ENCODE data around the gene SERPINE1. TPM values are rescaled to one million over a fixed set of nuclear protein-coding genes. Genes with fewer than 3 reads are reported as not detected.
"Not testable (repeated sequence)": the region's sequence is repeated elsewhere in the genome, so short reads cannot be mapped to it uniquely, and the experiment has no call there.

SERPINE1 gene
- total RNA-seq, 3 donors from 2014 or later, result 0.55 to 2.9 (median 1.6) TPM

- no peak overlapping the region for H3K4me3 ChIP-seq
- no peaks in the 10 kb centered on the region for H3K4me1 ChIP-seq (ENCODE audit: low read depth)
- no peak for DNase-seq
- intact Hi-C loops (cut with DNase I, micrococcal nuclease), result no loop called here
- TF ChIP-seq CTCF (IDR thresholded peaks at IDR 0.05), result no peak
- H3K36me3 ChIP-seq (ENCODE audit: low read depth), result no peaks in the 10 kb centered on the region
- no peak for ATAC-seq
- no peaks in the 10 kb centered on the region for H3K9me3 ChIP-seq
Measured at GRCh38 chr7:101116898-101117297, 10.0 kb upstream of the SERPINE1 start.

DNA sequence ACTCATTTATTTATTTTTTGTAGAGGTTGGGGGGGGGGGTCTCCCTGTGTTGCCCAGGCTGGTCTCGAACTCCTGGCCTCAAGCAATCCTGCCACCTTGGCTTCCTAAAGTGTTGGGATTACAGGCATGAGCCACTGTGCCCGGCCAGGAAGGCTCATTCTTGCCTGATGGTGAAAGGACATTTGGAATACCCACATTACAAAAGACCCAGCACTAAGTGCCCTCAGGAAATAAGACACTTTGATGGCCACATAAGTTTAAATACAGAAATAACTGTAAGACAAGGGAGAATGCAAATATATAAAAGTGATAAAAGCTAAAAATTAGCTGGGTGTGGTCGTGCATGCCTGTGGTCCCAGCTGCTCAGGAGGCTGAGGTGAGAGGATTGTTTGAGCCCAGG, 8.0 kb upstream of the SERPINE1 start:
- Histone ChIP-seq H3K4me1 (ENCODE audit: low read depth) (no peaks in the 10 kb centered on the region), H3K9me3 (no peaks in the 10 kb centered on the region), H3K36me3 (ENCODE audit: low read depth) (no peaks in the 10 kb centered on the region), H3K4me3 (no peak overlapping the region)
- no peak for TF ChIP-seq CTCF (IDR thresholded peaks at IDR 0.05)
- intact Hi-C loops (cut with DNase I, micrococcal nuclease), result no loop called here
- DNase-seq (no peak), ATAC-seq (no peak)

GRCh38 chr7:101119876-101120275, 7.0 kb upstream of the SERPINE1 start:
- TF ChIP-seq CTCF (IDR thresholded peaks at IDR 0.05), result no peak
- no peak for DNase-seq
- ATAC-seq, result no peak
- H3K4me1 ChIP-seq (ENCODE audit: low read depth), result no peaks in the 10 kb centered on the region
- no peaks in the 10 kb centered on the region for H3K9me3 ChIP-seq
- no peaks in the 10 kb centered on the region for H3K36me3 ChIP-seq (ENCODE audit: low read depth)
- H3K4me3 ChIP-seq, result no peak overlapping the region
- intact Hi-C loops (cut with DNase I, micrococcal nuclease), result no loop called here

GRCh38 chr7:101120315-101120714, 6.6 kb upstream of the SERPINE1 start:
- no peaks in the 10 kb centered on the region for H3K4me1 ChIP-seq (ENCODE audit: low read depth)
- DNase-seq, result no peak
- no peak for TF ChIP-seq CTCF (IDR thresholded peaks at IDR 0.05)
- no peak overlapping the region for H3K4me3 ChIP-seq
- H3K9me3 ChIP-seq, result no peaks in the 10 kb centered on the region
- intact Hi-C loops (cut with DNase I, micrococcal nuclease), result no loop called here
- H3K36me3 ChIP-seq (ENCODE audit: low read depth), result no peaks in the 10 kb centered on the region
- no peak for ATAC-seq

DNA sequence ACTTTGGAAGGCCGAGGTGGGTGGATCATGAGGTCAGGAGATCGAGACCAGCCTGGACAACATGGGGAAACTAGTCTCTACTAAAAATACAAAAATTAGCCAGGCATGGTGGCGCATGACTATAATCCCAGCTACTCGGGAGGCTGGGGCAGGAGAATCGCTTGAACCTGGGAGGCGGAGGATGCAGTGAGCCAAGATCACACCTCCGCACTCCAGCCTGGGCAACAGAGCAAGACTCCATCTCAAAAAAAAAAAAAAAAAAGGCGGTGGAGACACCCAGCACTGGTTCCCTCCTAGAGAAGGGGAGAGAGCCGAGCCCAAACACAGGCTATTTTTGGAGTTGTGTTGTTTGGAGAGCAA, 5.3 kb upstream of the SERPINE1 start:
- H3K4me3 ChIP-seq, result not testable (repeated sequence)

DNA sequence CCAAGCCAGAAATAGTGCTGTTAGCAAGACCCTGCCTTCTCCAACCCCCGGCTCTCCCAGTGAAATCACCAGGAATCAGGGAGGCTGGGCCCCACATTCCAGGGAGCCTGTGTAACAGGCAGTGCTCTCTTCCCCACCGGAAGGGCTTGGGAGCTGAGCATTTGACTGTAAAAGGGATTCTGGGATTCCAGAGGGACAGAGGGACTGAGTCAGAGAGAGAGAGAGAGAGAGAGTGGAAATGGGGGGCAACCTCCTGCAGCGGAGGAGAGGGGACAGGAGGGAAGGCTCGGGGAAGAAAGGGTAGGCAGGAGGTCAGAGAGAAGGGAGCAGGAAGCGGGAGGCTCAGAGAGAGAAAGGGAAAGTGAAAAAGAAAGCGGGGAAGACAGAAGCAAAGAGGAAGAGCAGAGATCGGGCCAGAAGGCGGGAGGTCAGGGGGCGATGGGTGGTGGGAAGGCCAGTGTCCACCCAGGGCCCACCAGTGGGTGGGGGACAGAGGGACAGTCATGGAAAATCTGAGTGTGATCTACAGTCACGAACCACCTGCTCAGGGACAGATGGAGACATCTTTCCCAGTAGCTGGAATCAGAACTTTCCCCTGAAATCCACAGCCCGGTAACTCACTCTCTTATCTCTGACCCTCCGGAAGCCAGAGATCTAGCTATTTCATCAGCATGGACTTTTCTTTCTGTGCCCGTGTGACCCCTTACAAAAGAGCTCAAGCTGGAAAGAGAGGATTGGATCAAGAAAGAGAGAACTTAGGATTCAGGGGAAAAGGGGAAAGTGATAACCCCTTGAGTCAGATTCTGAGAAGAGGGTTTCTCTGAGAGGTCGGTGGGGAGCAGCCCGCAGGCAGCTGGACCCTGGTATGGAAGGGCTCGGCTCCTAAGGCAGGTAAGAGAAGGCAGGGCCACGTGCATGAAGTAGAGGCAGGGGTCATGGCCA, 4.6 kb upstream of the SERPINE1 start:
- ATAC-seq (peak; percentile 65), DNase-seq (peak; percentile 41 to 60 (median 54))
- Histone ChIP-seq H3K36me3 (ENCODE audit: low read depth) (no peaks in the 10 kb centered on the region), H3K9me3 (no peaks in the 10 kb centered on the region), H3K4me3 (no peak overlapping the region), H3K4me1 (ENCODE audit: low read depth) (no peaks in the 10 kb centered on the region)
- no peak for TF ChIP-seq CTCF (IDR thresholded peaks at IDR 0.05)
- intact Hi-C loops (cut with DNase I, micrococcal nuclease), result no loop called here

More for the DNA sequence above, 5.3 kb upstream of the SERPINE1 start:
- intact Hi-C loops (cut with DNase I, micrococcal nuclease); H3K4me1 ChIP-seq (ENCODE audit: low read depth); H3K36me3 ChIP-seq (ENCODE audit: low read depth); DNase-seq; H3K9me3 ChIP-seq; ATAC-seq: not testable (repeated sequence)

Measured in mucosa of descending colon (tissue), 3 donors.